Measurements from ENCODE around the gene BABAM1. TPM values are rescaled to one million over a fixed set of nuclear protein-coding genes. Genes with fewer than 3 reads are reported as not detected.

Gene BABAM1
- total and polyA plus RNA-seq, 2 of the 4 experiments (the other 2 are of a cell fraction) = 95.1 to 101 TPM

DNA sequence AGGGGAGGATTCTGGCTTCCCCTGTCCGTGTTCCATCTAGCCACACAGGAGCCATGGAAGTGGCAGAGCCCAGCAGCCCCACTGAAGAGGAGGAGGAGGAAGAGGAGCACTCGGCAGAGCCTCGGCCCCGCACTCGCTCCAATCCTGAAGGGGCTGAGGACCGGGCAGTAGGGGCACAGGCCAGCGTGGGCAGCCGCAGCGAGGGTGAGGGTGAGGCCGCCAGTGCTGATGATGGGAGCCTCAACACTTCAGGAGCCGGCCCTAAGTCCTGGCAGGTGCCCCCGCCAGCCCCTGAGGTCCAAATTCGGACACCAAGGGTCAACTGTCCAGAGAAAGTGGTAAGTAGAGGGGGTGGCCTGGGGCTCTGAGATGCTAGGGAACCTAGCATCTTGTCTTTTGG lies 1.5 kb downstream of the BABAM1 start:
- Histone ChIP-seq H4K5ac (ENCODE audit: low read depth, low read length) (no peak overlapping the region), H3K4me2 (ENCODE audit: low read depth, low read length) (no peak overlapping the region), H3K27me3 (ENCODE audit: control insufficient read depth, insufficient read depth, low read length) (no peaks in the 10 kb centered on the region), H4K91ac (ENCODE audit: insufficient read depth, low read depth, low read length) (no peak overlapping the region), H3K18ac (ENCODE audit: low read depth, low read length) (no peak overlapping the region), H3K23ac (ENCODE audit: low read depth, low read length) (no peak overlapping the region), H4K8ac (ENCODE audit: low read depth in 2 of 2, low read length in 2 of 2) (no peak overlapping the region), H2AFZ (replicated peaks; ENCODE audit: low read length, poor library complexity) (no peak overlapping the region), H2AK5ac (ENCODE audit: low read depth, low read length) (no peak overlapping the region), H3K79me1 (ENCODE audit: low read depth in 1 of 2, low read length in 2 of 2) (peaks cover 0 to 23% of the 10 kb centered on the region in 2 experiments; a peak in 2 of 4 replicates), H2BK120ac (ENCODE audit: low read depth, low read length) (no peak overlapping the region), H4K20me1 (ENCODE audit: insufficient read depth, low read length) (no peaks in the 10 kb centered on the region), H3K36me3 (ENCODE audit: control insufficient read depth, insufficient read depth, low read length) (peaks cover 17% of the 10 kb centered on the region; the same call in 1 of the 2 replicates), H3K14ac (replicated peaks; ENCODE audit: low read depth, low read length) (no peak overlapping the region), H3K9me3 (ENCODE audit: control insufficient read depth, insufficient read depth, low read length) (no peaks in the 10 kb centered on the region), H3K9ac (ENCODE audit: low read depth, low read length) (no peak overlapping the region), H3K56ac (ENCODE audit: extremely low read depth, insufficient read depth, low read length) (no peak overlapping the region), H2BK15ac (ENCODE audit: low read depth, low read length) (no peak overlapping the region), H2AK9ac (replicated peaks; ENCODE audit: low read depth, low read length, poor library complexity) (peak overlapping the region; percentile 55), H3K9me1 (ENCODE audit: insufficient read depth, low read length) (no peaks in the 10 kb centered on the region), H3K4ac (ENCODE audit: low read depth, low read length) (no peak overlapping the region), H3K4me1 (ENCODE audit: control insufficient read depth, insufficient read depth, low read length) (no peaks in the 10 kb centered on the region; the same call in 1 of the 2 replicates), H2BK20ac (ENCODE audit: low read depth, low read length) (no peak overlapping the region), H3K27ac (ENCODE audit: insufficient read depth, low read length) (no peak overlapping the region), H3K4me3 (ENCODE audit: insufficient read depth, low read depth, low read length) (no peak overlapping the region), H2BK5ac (ENCODE audit: low read depth, low read length, poor library complexity, severe bottlenecking) (no peak overlapping the region)
- ChIA-PET POLR2A (ENCODE audit: unreplicated experiment) (no interaction called here), CTCF (no interaction called here)
- dilution Hi-C loops (cut with HindIII; ENCODE audit: low sequenced_read_pairs, unreplicated experiment) (no loop called here), intact Hi-C loops (cut with micrococcal nuclease) (no loop called here), in situ Hi-C loops (cut with MboI; ENCODE audit: low sequenced_read_pairs) (no loop called here)
- ATAC-seq (ENCODE audit: low read depth) = no peak
- TF ChIP-seq, protein P1, sequence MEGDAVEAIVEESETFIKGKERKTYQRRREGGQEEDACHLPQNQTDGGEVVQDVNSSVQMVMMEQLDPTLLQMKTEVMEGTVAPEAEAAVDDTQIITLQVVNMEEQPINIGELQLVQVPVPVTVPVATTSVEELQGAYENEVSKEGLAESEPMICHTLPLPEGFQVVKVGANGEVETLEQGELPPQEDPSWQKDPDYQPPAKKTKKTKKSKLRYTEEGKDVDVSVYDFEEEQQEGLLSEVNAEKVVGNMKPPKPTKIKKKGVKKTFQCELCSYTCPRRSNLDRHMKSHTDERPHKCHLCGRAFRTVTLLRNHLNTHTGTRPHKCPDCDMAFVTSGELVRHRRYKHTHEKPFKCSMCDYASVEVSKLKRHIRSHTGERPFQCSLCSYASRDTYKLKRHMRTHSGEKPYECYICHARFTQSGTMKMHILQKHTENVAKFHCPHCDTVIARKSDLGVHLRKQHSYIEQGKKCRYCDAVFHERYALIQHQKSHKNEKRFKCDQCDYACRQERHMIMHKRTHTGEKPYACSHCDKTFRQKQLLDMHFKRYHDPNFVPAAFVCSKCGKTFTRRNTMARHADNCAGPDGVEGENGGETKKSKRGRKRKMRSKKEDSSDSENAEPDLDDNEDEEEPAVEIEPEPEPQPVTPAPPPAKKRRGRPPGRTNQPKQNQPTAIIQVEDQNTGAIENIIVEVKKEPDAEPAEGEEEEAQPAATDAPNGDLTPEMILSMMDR (conservative IDR thresholded peaks at IDR 0.05; ENCODE audit: low read depth, low read length) = no peak
- TF ChIP-seq MAFK (IDR thresholded peaks at IDR 0.05; ENCODE audit: low read depth, low read length) (no peak), POLR2A (IDR thresholded peaks at IDR 0.05; ENCODE audit: low read depth, low read length) (no peak), RFX5 (IDR thresholded peaks at IDR 0.05; ENCODE audit: low read depth, low read length) (no peak), FOS (IDR thresholded peaks at IDR 0.05; ENCODE audit: low read depth, low read length) (no peak), SMC3 (IDR thresholded peaks at IDR 0.05; ENCODE audit: low read depth, low read length) (no peak), USF2 (IDR thresholded peaks at IDR 0.05; ENCODE audit: low read depth, low read length) (no peak), BHLHE40 (IDR thresholded peaks at IDR 0.05; ENCODE audit: low read depth, low read length) (no peak)
- TF ChIP-seq, protein P2, sequence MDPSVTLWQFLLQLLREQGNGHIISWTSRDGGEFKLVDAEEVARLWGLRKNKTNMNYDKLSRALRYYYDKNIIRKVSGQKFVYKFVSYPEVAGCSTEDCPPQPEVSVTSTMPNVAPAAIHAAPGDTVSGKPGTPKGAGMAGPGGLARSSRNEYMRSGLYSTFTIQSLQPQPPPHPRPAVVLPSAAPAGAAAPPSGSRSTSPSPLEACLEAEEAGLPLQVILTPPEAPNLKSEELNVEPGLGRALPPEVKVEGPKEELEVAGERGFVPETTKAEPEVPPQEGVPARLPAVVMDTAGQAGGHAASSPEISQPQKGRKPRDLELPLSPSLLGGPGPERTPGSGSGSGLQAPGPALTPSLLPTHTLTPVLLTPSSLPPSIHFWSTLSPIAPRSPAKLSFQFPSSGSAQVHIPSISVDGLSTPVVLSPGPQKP (IDR thresholded peaks at IDR 0.05; ENCODE audit: borderline replicate concordance, low read depth, low read length) = no peak
- 97% methylated on average over 6 of the region's 13 CpGs; no CpG with 5 or more reads in 1 of the 2 experiments for WGBS, 2 experiments (ENCODE audit: extremely low coverage in 2 of 2, insufficient read length in 1 of 2)
- DNase-seq = no peak
- BruUV-seq (replicated peaks) = no TSS peak
